NCI-H1105 treated with DMSO at 0.1 percent for 48 hours (cell line): ENCODE results near the gene NAT10.
"Not testable (repeated sequence)": the region's sequence is repeated elsewhere in the genome, so short reads cannot be mapped to it uniquely, and the experiment has no call there.

Source experiments
- DNase-seq: peaks from one replicate; lab custom pipeline; 2025; lab: John Stamatoyannopoulos, UW

NAT10 gene

GRCh38 chr11:34168642-34169420, 63.4 kb downstream of the NAT10 start:
- DNase-seq: no peak

GRCh38 chr11:34169686-34170085, 64.3 kb downstream of the NAT10 start:
- DNase-seq: no peak

GRCh38 chr11:34173050-34173449, 67.6 kb downstream of the NAT10 start:
- DNase-seq: no peak

- DNase-seq: peak; percentile 62
These were observed 69.1 kb downstream of the NAT10 start for GRCh38 chr11:34174412-34175041.

GRCh38 chr11:34175284-34176019, 70.0 kb downstream of the NAT10 start:
- no peak for DNase-seq

- DNase-seq: peak; percentile 42
These were observed 71.4 kb downstream of the NAT10 start for GRCh38 chr11:34176751-34177209.

- DNase-seq: no peak
These were observed 72.9 kb downstream of the NAT10 start for GRCh38 chr11:34178209-34178821.

- DNase-seq: no peak
These were observed 73.7 kb downstream of the NAT10 start for GRCh38 chr11:34179026-34179675.

- DNase-seq: no peak
These were observed 74.8 kb downstream of the NAT10 start for GRCh38 chr11:34180040-34180813.

GRCh38 chr11:34180814-34181165, 75.4 kb downstream of the NAT10 start:
- not testable (repeated sequence) for DNase-seq

GRCh38 chr11:34181251-34181650, 75.8 kb downstream of the NAT10 start:
- no peak for DNase-seq

- DNase-seq: no peak
These were observed 76.5 kb downstream of the NAT10 start for GRCh38 chr11:34181856-34182405.

GRCh38 chr11:34182425-34182824, 77.0 kb downstream of the NAT10 start:
- no peak for DNase-seq

GRCh38 chr11:34182921-34183685, 77.7 kb downstream of the NAT10 start:
- no peak for DNase-seq

- DNase-seq: no peak
These were observed 78.5 kb downstream of the NAT10 start for GRCh38 chr11:34183848-34184391.

- DNase-seq: no peak
These were observed 79.1 kb downstream of the NAT10 start for GRCh38 chr11:34184505-34185015.

GRCh38 chr11:34185926-34186841, 80.8 kb downstream of the NAT10 start:
- DNase-seq: peak; percentile 39

GRCh38 chr11:34188181-34188580, 82.8 kb downstream of the NAT10 start:
- DNase-seq: no peak
